ENCODE data around the gene OGT.
"Not testable (repeated sequence)": the region's sequence is repeated elsewhere in the genome, so short reads cannot be mapped to it uniquely, and the experiment has no call there.

Gene OGT

DNA sequence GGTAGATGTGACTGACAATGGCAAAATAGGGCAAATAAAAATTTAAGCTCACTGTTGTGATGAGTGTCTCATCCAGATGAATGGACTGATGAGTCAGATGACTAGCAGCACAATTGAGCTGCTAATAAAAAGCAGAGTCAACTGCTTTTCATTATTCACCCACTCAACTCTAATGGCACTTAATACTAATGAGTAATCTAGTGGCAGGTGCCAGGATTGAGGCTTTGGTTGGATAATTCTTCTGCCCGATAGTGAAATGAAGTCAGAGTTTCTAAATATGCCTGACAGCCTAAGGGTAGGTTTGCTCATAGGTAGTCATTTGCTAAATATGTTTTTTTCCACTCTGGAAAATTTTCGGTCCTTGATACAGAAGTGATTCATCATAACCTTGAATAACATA is 10.4 kb downstream of the OGT start:
- no peak for TF ChIP-seq JUND (IDR thresholded peaks at IDR 0.05; ENCODE audit: low read depth)
- in situ Hi-C loops (cut with HindIII; ENCODE audit: low pct_unique_long_range_greater_than_20kb, low sequenced_read_pairs) = no loop called here
- DNase-seq (ENCODE audit: low read depth in 1 of 2, low spot score in 1 of 2) = no peak

DNA sequence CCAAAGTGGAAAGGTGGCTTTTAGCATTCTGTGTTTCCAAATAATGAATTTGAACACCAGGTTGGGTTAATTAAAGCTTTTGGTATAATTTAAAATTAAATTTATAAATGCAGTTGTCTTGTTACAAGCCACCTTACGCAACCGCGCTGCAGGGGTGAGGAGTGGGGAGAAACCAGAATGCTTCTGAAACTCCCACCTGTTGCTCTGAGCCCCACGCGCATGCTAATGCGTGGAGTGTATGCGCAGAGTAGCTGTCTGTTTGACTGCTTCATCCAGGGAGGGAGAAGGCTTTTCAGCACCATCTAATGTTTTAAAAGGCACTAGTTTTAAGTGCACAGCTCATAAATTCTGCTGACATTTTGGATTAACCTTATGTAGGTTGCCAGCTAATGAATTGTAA is 12.5 kb downstream of the OGT start:
- TF ChIP-seq JUND (IDR thresholded peaks at IDR 0.05; ENCODE audit: low read depth) = no peak
- in situ Hi-C loops (cut with HindIII; ENCODE audit: low pct_unique_long_range_greater_than_20kb, low sequenced_read_pairs) = no loop called here
- DNase-seq (ENCODE audit: low read depth in 1 of 2, low spot score in 1 of 2) = no peak

DNA sequence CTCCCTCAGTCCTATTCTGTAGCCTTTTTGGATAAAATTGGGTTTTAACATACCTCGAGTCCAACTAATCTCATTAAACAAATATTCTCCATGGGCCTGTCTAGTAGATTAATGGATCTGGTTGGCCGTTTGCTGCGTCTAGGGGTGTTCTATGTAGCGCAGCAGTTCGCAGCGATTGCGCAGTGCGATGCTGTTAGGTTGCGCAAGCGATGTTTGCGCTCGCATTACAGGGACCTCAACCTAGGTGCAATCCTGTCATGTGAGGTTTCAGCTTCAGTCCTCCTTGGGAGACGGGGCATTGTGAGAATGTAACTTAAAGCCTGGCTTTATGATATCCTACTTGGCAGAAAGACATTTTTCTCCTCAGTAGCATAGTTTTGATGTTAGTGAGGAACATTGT is 14.0 kb downstream of the OGT start:
- no peak for TF ChIP-seq JUND (IDR thresholded peaks at IDR 0.05; ENCODE audit: low read depth)
- no peak for DNase-seq (ENCODE audit: low read depth in 1 of 2, low spot score in 1 of 2)
- in situ Hi-C loops (cut with HindIII; ENCODE audit: low pct_unique_long_range_greater_than_20kb, low sequenced_read_pairs) = no loop called here

DNA sequence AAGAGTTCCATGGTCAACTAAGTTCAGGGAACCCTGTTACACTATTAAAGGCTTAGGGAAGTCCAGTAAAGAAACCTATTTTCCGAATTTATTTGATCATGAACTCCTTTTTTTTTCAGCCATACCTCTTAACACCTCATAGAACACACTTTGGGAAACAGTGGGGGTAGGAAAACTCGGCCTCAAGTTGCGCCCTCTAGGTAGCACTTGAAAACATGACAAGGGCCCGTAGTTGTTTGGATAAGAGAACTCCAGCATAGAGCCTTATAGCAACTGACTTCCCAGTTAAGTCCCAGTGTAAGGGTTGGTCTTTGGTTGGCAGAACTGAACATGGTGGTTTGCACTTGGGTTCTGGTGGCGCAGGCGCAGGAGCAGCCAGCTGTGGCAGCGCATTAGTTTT is 14.4 kb downstream of the OGT start:
- no peak for TF ChIP-seq JUND (IDR thresholded peaks at IDR 0.05; ENCODE audit: low read depth)
- in situ Hi-C loops (cut with HindIII; ENCODE audit: low pct_unique_long_range_greater_than_20kb, low sequenced_read_pairs) = no loop called here
- no peak for DNase-seq (ENCODE audit: low read depth in 1 of 2, low spot score in 1 of 2)

DNA sequence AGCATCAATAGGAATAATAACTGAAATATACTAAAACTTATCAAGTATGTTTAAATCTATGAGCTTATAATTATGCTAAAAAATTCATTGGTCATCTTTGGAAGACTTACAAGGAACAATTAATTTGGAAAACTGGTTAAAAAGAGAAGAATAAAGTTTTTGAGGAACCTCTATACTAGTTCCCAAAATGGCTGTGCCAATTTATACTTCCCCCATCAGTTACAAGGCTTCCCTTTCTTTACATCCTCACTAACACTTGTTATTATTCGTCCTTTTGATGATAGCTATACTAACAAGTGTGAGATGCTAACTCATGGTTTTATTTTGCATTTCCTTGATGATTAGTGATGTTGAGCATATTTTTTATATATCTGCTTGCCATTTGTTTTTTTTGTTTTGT is 17.1 kb downstream of the OGT start:
- in situ Hi-C loops (cut with HindIII; ENCODE audit: low pct_unique_long_range_greater_than_20kb, low sequenced_read_pairs) = no loop called here
- no peak for DNase-seq (ENCODE audit: low read depth in 1 of 2, low spot score in 1 of 2)
- no peak for TF ChIP-seq JUND (IDR thresholded peaks at IDR 0.05; ENCODE audit: low read depth)

DNA sequence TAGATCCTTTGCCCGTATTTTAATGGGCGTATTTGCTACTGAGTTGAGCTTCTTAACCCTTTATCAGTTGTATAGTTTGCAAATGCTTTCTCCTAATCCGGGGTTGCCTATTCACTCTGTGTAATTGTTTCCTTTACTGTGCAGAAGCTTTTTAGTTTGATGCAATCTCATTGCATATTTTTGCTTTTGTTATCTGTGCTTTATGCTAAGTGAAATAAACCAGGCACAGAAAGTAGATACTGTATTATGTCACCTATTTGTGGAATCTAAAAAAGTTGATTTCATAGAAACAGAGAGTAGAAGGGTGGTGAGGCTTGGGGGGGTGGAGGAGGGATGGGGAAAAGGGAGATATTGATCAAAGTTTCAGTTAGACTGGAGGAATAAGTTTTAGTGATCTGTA is 17.7 kb downstream of the OGT start:
- DNase-seq (ENCODE audit: low read depth in 1 of 2, low spot score in 1 of 2) = no peak
- in situ Hi-C loops (cut with HindIII; ENCODE audit: low pct_unique_long_range_greater_than_20kb, low sequenced_read_pairs) = no loop called here
- TF ChIP-seq JUND (IDR thresholded peaks at IDR 0.05; ENCODE audit: low read depth) = no peak

DNA sequence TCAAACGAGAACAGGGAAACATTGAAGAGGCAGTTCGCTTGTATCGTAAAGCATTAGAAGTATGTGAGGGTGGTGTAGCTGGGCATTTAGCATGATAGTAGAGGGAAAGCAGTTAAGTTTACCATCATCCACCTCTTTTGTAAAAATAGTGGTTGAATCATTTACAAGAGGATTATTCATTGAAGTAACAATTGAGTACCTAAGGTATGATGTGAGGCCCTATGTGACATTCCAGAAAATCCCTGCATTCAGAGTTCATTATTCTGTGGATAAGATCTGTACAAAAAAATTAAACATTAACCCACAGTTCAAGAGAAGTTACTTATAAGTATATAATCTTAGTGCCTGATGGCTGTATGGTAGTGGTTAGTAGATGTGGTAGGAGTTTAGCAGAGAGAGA is 23.1 kb downstream of the OGT start:
- DNase-seq (ENCODE audit: low read depth in 1 of 2, low spot score in 1 of 2) = no peak
- in situ Hi-C loops (cut with HindIII; ENCODE audit: low pct_unique_long_range_greater_than_20kb, low sequenced_read_pairs) = no loop called here
- no peak for TF ChIP-seq JUND (IDR thresholded peaks at IDR 0.05; ENCODE audit: low read depth)

DNA sequence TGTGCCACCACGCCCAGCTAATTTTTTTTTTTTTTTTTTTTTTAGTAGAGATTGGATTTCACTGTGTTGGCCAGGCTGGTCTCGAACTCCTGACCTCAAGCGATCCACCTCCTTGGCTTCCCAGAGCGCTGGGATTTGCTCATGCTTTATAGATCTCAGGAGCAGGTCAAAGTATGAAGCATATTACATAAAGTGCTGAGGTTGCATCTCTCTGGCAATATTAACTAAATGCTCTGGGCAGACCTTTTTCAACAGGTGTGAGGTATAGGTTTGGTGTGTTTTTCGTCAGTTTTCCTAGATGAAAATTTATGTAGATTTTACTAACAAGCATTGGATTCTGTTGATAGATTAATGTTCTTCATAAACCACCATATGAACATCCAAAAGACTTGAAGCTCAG is 26.0 kb downstream of the OGT start:
- in situ Hi-C loops (cut with HindIII; ENCODE audit: low pct_unique_long_range_greater_than_20kb, low sequenced_read_pairs) = no loop called here
- DNase-seq (ENCODE audit: low read depth in 1 of 2, low spot score in 1 of 2) = no peak
- no peak for TF ChIP-seq JUND (IDR thresholded peaks at IDR 0.05; ENCODE audit: low read depth)

DNA sequence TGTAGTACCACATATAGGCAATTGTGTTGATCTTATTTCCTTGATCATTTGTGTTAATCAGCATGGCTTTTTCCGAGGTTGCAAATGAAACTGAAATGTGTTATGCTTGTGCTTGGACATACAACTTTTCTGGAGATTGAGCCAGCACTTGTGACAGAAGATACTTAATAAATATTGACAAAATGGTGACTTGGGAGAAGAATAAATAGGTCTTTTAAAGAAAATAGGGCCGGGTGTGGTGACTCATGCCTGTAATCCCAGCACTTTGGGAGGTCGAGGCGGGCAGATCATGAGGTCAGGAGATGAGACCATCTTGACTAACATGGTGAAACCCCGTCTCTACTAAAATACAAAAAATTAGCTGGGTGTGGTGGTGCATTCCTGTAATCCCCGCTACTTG is 26.9 kb downstream of the OGT start:
- DNase-seq (ENCODE audit: low read depth in 1 of 2, low spot score in 1 of 2); in situ Hi-C loops (cut with HindIII; ENCODE audit: low pct_unique_long_range_greater_than_20kb, low sequenced_read_pairs): not testable (repeated sequence)

DNA sequence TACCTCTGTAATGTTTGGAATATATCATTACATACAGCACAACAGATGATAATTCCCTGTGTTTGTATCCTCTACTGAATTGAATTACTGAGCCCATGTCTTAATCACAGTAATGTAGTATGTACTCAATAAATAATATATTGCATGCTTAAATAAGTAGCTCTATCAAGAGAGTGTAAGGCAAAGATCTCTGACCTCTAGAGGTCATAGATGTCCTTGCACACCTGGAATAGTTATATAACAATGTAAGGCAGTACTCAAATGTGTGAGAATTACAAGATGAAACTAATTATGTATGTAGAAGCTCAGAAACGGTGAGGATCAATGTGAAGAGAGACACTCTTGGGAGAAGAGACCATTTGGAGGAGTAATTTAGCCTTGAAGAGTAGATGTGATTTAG is 31.0 kb downstream of the OGT start:
- no peak for TF ChIP-seq JUND (IDR thresholded peaks at IDR 0.05; ENCODE audit: low read depth)
- no peak for DNase-seq (ENCODE audit: low read depth in 1 of 2, low spot score in 1 of 2)
- in situ Hi-C loops (cut with HindIII; ENCODE audit: low pct_unique_long_range_greater_than_20kb, low sequenced_read_pairs) = no loop called here

DNA sequence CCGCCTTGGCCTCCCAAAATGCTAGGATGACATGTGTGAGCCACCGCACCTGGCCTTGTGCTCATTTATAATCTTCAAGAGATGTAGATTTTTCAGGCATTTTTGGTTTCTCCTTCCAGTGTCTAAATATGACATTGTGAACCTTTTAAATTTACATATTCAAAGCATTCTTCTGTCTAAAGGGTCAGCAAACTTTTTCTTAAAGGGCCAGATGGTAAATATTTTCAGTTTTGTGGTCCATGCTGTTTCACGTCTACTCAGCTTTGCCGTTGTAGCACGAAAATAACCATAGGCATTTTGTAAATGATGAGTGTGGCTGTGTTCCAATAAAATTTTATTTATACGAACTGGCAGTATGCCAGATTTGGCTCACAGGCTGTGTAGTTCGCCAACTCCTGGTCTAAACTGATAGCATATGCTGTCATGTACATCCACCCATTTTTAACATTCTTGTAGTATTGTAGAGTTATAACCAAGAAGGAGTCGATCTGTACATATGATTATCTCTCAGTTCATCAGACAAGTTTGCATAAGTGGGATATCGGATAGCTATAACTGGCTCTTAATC is 32.7 kb downstream of the OGT start:
- DNase-seq (ENCODE audit: low read depth in 1 of 2, low spot score in 1 of 2) = no peak
- in situ Hi-C loops (cut with HindIII; ENCODE audit: low pct_unique_long_range_greater_than_20kb, low sequenced_read_pairs) = no loop called here
- TF ChIP-seq JUND (IDR thresholded peaks at IDR 0.05; ENCODE audit: low read depth) = no peak

DNA sequence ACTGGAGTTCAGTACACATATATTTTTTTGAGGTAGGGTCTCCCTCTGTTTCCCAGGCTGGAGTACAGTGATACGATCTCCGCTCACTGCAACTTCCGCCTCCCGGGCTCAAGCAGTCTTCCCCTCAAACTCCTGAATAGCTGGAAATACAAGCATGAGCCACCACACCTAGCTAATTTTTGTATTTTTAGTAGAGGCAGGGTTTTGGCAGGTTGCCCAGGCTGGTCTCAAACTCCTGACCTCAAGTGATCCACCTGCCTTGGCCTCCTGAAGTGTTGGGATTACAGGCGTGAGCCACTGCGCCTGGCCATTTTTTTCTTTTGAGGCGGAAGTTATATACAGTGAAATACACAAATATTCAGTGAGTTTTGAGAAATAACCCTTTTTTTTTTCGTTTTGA is 38.5 kb downstream of the OGT start:
- DNase-seq (ENCODE audit: low read depth in 1 of 2, low spot score in 1 of 2); in situ Hi-C loops (cut with HindIII; ENCODE audit: low pct_unique_long_range_greater_than_20kb, low sequenced_read_pairs): not testable (repeated sequence)

DNA sequence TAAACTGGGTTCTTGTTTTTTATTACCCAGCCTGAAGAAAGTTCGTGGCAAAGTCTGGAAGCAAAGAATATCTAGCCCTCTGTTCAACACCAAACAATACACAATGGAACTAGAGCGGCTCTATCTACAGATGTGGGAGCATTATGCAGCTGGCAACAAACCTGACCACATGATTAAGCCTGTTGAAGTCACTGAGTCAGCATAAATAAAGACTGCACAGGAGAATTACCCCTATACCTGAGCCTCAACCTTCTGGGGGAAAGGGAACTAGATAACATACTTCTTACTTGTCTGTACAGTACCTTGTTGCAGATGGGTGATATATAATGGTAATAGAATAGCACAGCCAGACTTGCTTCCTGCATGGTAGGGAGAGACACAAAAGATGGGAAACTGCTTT is 40.7 kb downstream of the OGT start:
- no peak for TF ChIP-seq JUND (IDR thresholded peaks at IDR 0.05; ENCODE audit: low read depth)
- in situ Hi-C loops (cut with HindIII; ENCODE audit: low pct_unique_long_range_greater_than_20kb, low sequenced_read_pairs) = no loop called here

DNA sequence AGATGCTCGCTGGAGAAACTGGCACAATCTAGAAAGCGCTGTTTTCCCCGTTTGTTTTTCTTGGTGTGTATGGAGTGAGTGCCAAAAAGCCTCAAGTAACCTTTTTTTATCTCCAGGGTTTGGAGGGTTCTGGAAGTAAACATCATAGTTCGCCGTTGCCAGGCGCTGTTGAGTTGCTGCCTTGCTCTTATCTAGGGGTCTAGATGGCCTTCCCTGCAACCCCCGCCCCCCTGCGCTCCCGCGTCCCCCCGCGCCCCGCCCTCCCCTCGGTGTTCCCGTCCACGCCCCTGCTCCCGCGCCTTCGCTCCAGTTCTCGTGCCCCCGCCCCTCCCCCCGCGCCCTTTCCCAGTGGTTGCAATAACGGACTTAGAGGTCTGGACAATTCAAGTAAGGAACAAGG is 44.8 kb downstream of the OGT start:
- in situ Hi-C loops (cut with HindIII; ENCODE audit: low pct_unique_long_range_greater_than_20kb, low sequenced_read_pairs) = no loop called here
- no peak for TF ChIP-seq JUND (IDR thresholded peaks at IDR 0.05; ENCODE audit: low read depth)
- DNase-seq (ENCODE audit: low read depth in 1 of 2, low spot score in 1 of 2) = no peak

More for the DNA sequence above, 40.7 kb downstream of the OGT start:
- no peak for DNase-seq (ENCODE audit: low read depth in 1 of 2, low spot score in 1 of 2)

Measured in T47D (cell line).